Liver (tissue), 3 donors: ENCODE data around the gene ZNF662.

Experiments
- CTCF ChIP-seq: fragments of 150-350 bp; IDR thresholded peaks from 2 replicates; pipeline ENCODE4 v1.5.1; 2017; ENCODE audit warnings: improper control_type of control experiment, low read depth, low read length; ENCODE audit not compliant: missing input control
- EGR1 ChIP-seq, 2 donors: IDR thresholded peaks; 2 replicates each; pipeline ENCODE4 v1.6.1; 2016 to 2018; ENCODE audit warnings: antibody characterized with exemption in 2 of 2, low read depth in 2 of 2
- FOXA1 ChIP-seq: IDR thresholded peaks from 2 replicates; pipeline ENCODE4 v1.6.1; 2016; ENCODE audit warnings: antibody characterized with exemption
- JUND ChIP-seq, 2 donors: IDR thresholded peaks; 2 replicates each; pipeline ENCODE4 v1.6.1; 2016; ENCODE audit warnings: antibody characterized with exemption in 2 of 2
- MAX ChIP-seq: IDR thresholded peaks from 2 replicates; pipeline ENCODE4 v1.6.1; 2016; ENCODE audit warnings: antibody characterized with exemption
- NR2F2 ChIP-seq: IDR thresholded peaks from 2 replicates; pipeline ENCODE4 v1.6.1; 2016; ENCODE audit warnings: antibody characterized with exemption
- RAD21 ChIP-seq, 2 donors: IDR thresholded peaks; 2 replicates each; pipeline ENCODE4 v1.6.1; 2016; ENCODE audit warnings: antibody characterized with exemption in 2 of 2, mild to moderate bottlenecking in 2 of 2
- SP1 ChIP-seq: IDR thresholded peaks from 2 replicates; pipeline ENCODE4 v1.6.1; 2018; ENCODE audit warnings: antibody characterized with exemption, mild to moderate bottlenecking
- ZBTB33 ChIP-seq: IDR thresholded peaks from 2 replicates; pipeline ENCODE4 v1.6.1; 2016; ENCODE audit warnings: antibody characterized with exemption
- TF ChIP-seq, protein P1 (sequence below): IDR thresholded peaks from 2 replicates; pipeline ENCODE4 v1.6.1; 2016; ENCODE audit warnings: antibody characterized with exemption, mild to moderate bottlenecking
- TF ChIP-seq, protein P2 (sequence below): IDR thresholded peaks from 2 replicates; pipeline ENCODE4 v1.6.1; 2016; ENCODE audit warnings: antibody characterized with exemption
- donor health status: healthy.
- donor health status: healthy.

GRCh38 chr3:42906848-42907183, 874 bp downstream of the ZNF662 start:
- TF ChIP-seq CTCF (no peak), FOXA1 (no peak), NR2F2 (no peak), SP1 (no peak), JUND (IDR thresholded peaks at IDR 0.05) (no peak), RAD21 (IDR thresholded peaks at IDR 0.05) (no peak), EGR1 (IDR thresholded peaks at IDR 0.05; ENCODE audit: low read depth in 2 of 2) (no peak), MAX (no peak), ZBTB33 (no peak)
- TF ChIP-seq, protein P1, sequence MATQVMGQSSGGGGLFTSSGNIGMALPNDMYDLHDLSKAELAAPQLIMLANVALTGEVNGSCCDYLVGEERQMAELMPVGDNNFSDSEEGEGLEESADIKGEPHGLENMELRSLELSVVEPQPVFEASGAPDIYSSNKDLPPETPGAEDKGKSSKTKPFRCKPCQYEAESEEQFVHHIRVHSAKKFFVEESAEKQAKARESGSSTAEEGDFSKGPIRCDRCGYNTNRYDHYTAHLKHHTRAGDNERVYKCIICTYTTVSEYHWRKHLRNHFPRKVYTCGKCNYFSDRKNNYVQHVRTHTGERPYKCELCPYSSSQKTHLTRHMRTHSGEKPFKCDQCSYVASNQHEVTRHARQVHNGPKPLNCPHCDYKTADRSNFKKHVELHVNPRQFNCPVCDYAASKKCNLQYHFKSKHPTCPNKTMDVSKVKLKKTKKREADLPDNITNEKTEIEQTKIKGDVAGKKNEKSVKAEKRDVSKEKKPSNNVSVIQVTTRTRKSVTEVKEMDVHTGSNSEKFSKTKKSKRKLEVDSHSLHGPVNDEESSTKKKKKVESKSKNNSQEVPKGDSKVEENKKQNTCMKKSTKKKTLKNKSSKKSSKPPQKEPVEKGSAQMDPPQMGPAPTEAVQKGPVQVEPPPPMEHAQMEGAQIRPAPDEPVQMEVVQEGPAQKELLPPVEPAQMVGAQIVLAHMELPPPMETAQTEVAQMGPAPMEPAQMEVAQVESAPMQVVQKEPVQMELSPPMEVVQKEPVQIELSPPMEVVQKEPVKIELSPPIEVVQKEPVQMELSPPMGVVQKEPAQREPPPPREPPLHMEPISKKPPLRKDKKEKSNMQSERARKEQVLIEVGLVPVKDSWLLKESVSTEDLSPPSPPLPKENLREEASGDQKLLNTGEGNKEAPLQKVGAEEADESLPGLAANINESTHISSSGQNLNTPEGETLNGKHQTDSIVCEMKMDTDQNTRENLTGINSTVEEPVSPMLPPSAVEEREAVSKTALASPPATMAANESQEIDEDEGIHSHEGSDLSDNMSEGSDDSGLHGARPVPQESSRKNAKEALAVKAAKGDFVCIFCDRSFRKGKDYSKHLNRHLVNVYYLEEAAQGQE, result no peak
- TF ChIP-seq, protein P2, sequence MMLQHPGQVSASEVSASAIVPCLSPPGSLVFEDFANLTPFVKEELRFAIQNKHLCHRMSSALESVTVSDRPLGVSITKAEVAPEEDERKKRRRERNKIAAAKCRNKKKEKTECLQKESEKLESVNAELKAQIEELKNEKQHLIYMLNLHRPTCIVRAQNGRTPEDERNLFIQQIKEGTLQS, result no peak
